ENCODE data around the gene MED22.
A peak's percentile ranks its signal among the peaks of the same experiment; 100 is the strongest.

Gene MED22

GRCh38 chr9:133369933-133370332 is 22.0 kb upstream of the MED22 start:
- no peak for TF ChIP-seq USF1 (IDR thresholded peaks at IDR 0.05)
- TF ChIP-seq MAX (IDR thresholded peaks at IDR 0.05) = no peak
- no peak for TF ChIP-seq EP300 (IDR thresholded peaks at IDR 0.05; ENCODE audit: borderline replicate concordance)
- TF ChIP-seq TEAD4 (IDR thresholded peaks at IDR 0.05) = no peak
- no peak for TF ChIP-seq NFIC (IDR thresholded peaks at IDR 0.05)
- no peak for TF ChIP-seq CEBPB (IDR thresholded peaks at IDR 0.05)
- no peak for TF ChIP-seq YY1 (IDR thresholded peaks at IDR 0.05; ENCODE audit: low read depth)
- no peak for TF ChIP-seq CREB1 (IDR thresholded peaks at IDR 0.05; ENCODE audit: low read depth)
- TF ChIP-seq RAD21 (IDR thresholded peaks at IDR 0.05; ENCODE audit: low read depth) = no peak
- TF ChIP-seq TCF12 (IDR thresholded peaks at IDR 0.05; ENCODE audit: low read depth) = no peak
- no peak for TF ChIP-seq TAF1 (IDR thresholded peaks at IDR 0.05; ENCODE audit: low read depth)
- TF ChIP-seq EGR1 (IDR thresholded peaks at IDR 0.05) = no peak
- no peak for TF ChIP-seq REST (IDR thresholded peaks at IDR 0.05; ENCODE audit: low read depth)

GRCh38 chr9:133369422-133369821 is 21.5 kb upstream of the MED22 start:
- TF ChIP-seq CEBPB (IDR thresholded peaks at IDR 0.05) (0 out of 2 replicates have a peak, but pooled peaks have one; percentile 16), RAD21 (IDR thresholded peaks at IDR 0.05; ENCODE audit: low read depth) (no peak)

- TF ChIP-seq EP300 (IDR thresholded peaks at IDR 0.05; ENCODE audit: borderline replicate concordance) = no peak
- TF ChIP-seq RAD21 (IDR thresholded peaks at IDR 0.05; ENCODE audit: low read depth) = no peak
- TF ChIP-seq CEBPB (IDR thresholded peaks at IDR 0.05) = no peak
- TF ChIP-seq NFIC (IDR thresholded peaks at IDR 0.05) = no peak
- TF ChIP-seq ZBTB7A (IDR thresholded peaks at IDR 0.05; ENCODE audit: low read depth) = no peak
- TF ChIP-seq TEAD4 (IDR thresholded peaks at IDR 0.05) = no peak
- TF ChIP-seq FOXM1 (IDR thresholded peaks at IDR 0.05; ENCODE audit: borderline replicate concordance, low read depth) = no peak
- TF ChIP-seq USF1 (IDR thresholded peaks at IDR 0.05) = no peak
- no peak for TF ChIP-seq MAX (IDR thresholded peaks at IDR 0.05)
- TF ChIP-seq TCF12 (IDR thresholded peaks at IDR 0.05; ENCODE audit: low read depth) = no peak
- TF ChIP-seq REST (IDR thresholded peaks at IDR 0.05; ENCODE audit: low read depth) = no peak
- no peak for TF ChIP-seq TAF1 (IDR thresholded peaks at IDR 0.05; ENCODE audit: low read depth)
- no peak for TF ChIP-seq CREB1 (IDR thresholded peaks at IDR 0.05; ENCODE audit: low read depth)
- TF ChIP-seq YY1 (IDR thresholded peaks at IDR 0.05; ENCODE audit: low read depth) = no peak
- TF ChIP-seq EGR1 (IDR thresholded peaks at IDR 0.05) = no peak
Measured at GRCh38 chr9:133368249-133368881, 20.4 kb upstream of the MED22 start.

GRCh38 chr9:133367778-133368177 is 19.8 kb upstream of the MED22 start:
- TF ChIP-seq CREB1 (IDR thresholded peaks at IDR 0.05; ENCODE audit: low read depth) (no peak), RAD21 (IDR thresholded peaks at IDR 0.05; ENCODE audit: low read depth) (no peak), TAF1 (IDR thresholded peaks at IDR 0.05; ENCODE audit: low read depth) (no peak)

- no peak for TF ChIP-seq FOXM1 (IDR thresholded peaks at IDR 0.05; ENCODE audit: borderline replicate concordance, low read depth)
- TF ChIP-seq TCF12 (IDR thresholded peaks at IDR 0.05; ENCODE audit: low read depth) = no peak
- TF ChIP-seq TEAD4 (IDR thresholded peaks at IDR 0.05) = no peak
- no peak for TF ChIP-seq USF1 (IDR thresholded peaks at IDR 0.05)
- TF ChIP-seq REST (IDR thresholded peaks at IDR 0.05; ENCODE audit: low read depth) = no peak
- TF ChIP-seq TAF1 (IDR thresholded peaks at IDR 0.05; ENCODE audit: low read depth) = no peak
- no peak for TF ChIP-seq ZBTB7A (IDR thresholded peaks at IDR 0.05; ENCODE audit: low read depth)
Measured at GRCh38 chr9:133367221-133367620, 19.3 kb upstream of the MED22 start.
